Panc1 (cell line): ENCODE data around the gene SLC7A1. TPM values are rescaled to one million over a fixed set of nuclear protein-coding genes. Genes with fewer than 3 reads are reported as not detected.

Experiments used
- ATAC-seq: fragments of 200-7000 bp; cut with Tn5 transposase; 2 replicates; pipeline ENCODE4 v1.9.1; 2020; ENCODE audit warnings: mild to moderate bottlenecking, moderate library complexity
- BruUV-seq: library from RNA; stranded (reverse); fragments of 400-500 nt; replicated peaks from 2 replicates; lab custom pipeline; 2021; lab: Mats Ljungman, UMichigan
- CTCF ChIA-PET: fragments of 300-600 bp; sonication (Branson Sonifier 250); formaldehyde crosslinking; loops from one replicate; lab custom pipeline; 2022; ENCODE audit warnings: antibody characterized with exemption; lab: Charles Lee
- POLR2A ChIA-PET: fragments of 300-600 bp; sonication (Branson Sonifier 250); formaldehyde crosslinking; loops from one replicate; lab custom pipeline; 2022; ENCODE audit warnings: antibody characterized with exemption; lab: Charles Lee
- DNase-seq: peaks from one replicate; pipeline ENCODE4 v3.0.0-alpha.2; 2010; ENCODE audit warnings: low read depth, low spot score
- H3K27ac ChIP-seq: 2 replicates; pipeline ENCODE4 v1.5.1; 2011; ENCODE audit warnings: mild to moderate bottlenecking, low read length, inconsistent platforms
- H3K27me3 ChIP-seq: fragments of 200-500 bp; sonication (Bioruptor generic); 2 replicates; pipeline ENCODE4 v1.6.0; 2014; ENCODE audit warnings: low read length, inconsistent platforms; ENCODE audit not compliant: control insufficient read depth, insufficient read depth
- H3K36me3 ChIP-seq: fragments of 200-500 bp; sonication (Bioruptor generic); 2 replicates; pipeline ENCODE4 v1.5.1; 2014; ENCODE audit warnings: inconsistent platforms, mild to moderate bottlenecking, low read length, moderate library complexity; ENCODE audit not compliant: control insufficient read depth, insufficient read depth
- H3K4me1 ChIP-seq: 2 replicates; pipeline ENCODE4 v1.5.1; 2011; ENCODE audit warnings: inconsistent platforms, mild to moderate bottlenecking, low read length, moderate library complexity; ENCODE audit not compliant: control insufficient read depth, insufficient read depth
- H3K4me3 ChIP-seq, 2 experiments: 2 replicates each; pipeline ENCODE4 v1.5.1; 2011 to 2012; ENCODE audit warnings: low read depth in 2 of 2, low read length in 2 of 2, mild to moderate bottlenecking in 2 of 2, inconsistent platforms in 1 of 2, moderate library complexity in 1 of 2
- H3K9me3 ChIP-seq: fragments of 200-500 bp; sonication (Bioruptor generic); 2 replicates; pipeline ENCODE4 v1.5.1; 2014; ENCODE audit warnings: low read depth, mild to moderate bottlenecking, inconsistent platforms, low read length, moderate library complexity; ENCODE audit not compliant: control insufficient read depth, insufficient read depth
- CTCF ChIP-seq: fragments of 450-650 bp; IDR thresholded peaks from 2 replicates; pipeline ENCODE4 v1.5.1; 2017; ENCODE audit warnings: mild to moderate bottlenecking
- POLR2AphosphoS5 ChIP-seq: IDR thresholded peaks from 2 replicates; pipeline ENCODE4 v1.6.1; 2012; ENCODE audit warnings: mild to moderate bottlenecking, low read depth, low read length, moderate library complexity
- REST ChIP-seq, 2 experiments: IDR thresholded peaks; 2 replicates each; pipeline ENCODE4 v1.6.1; 2011 to 2012; ENCODE audit warnings: low read depth in 2 of 2, control low read depth in 1 of 2, low read length in 1 of 2, mild to moderate bottlenecking in 1 of 2, moderate library complexity in 1 of 2; ENCODE audit not compliant: insufficient read depth in 1 of 2
- SIN3A ChIP-seq: IDR thresholded peaks from 2 replicates; pipeline ENCODE4 v1.6.1; 2012; ENCODE audit warnings: low read depth, mild to moderate bottlenecking, low read length, moderate library complexity, borderline replicate concordance; ENCODE audit not compliant: insufficient read depth
- TCF7L2 ChIP-seq: IDR thresholded peaks from 2 replicates; pipeline ENCODE4 v1.6.1; 2011; ENCODE audit warnings: mild to moderate bottlenecking, low read depth, low read length, inconsistent platforms
- in situ Hi-C: cut with HindIII; loops from 2 replicates; pipeline ENCODE4 v1.10.0; 2016; ENCODE audit warnings: low sequenced_read_pairs, low pct_unique_long_range_greater_than_20kb
- intact Hi-C: fragments of 100-400 bp; cut with micrococcal nuclease; formaldehyde crosslinking; loops from one replicate; pipeline ENCODE4 v1.10.0; 2022; ENCODE audit not compliant: unreplicated experiment
- total RNA-seq: library from RNA; stranded (reverse); gene quantifications from one replicate; pipeline ENCODE4 v1.2.1, GENCODE V29; 2021; ENCODE audit not compliant: unreplicated experiment

Gene SLC7A1
- total RNA-seq, 1 experiment from 2014 or later, result 63.3 TPM

GRCh38 chr13:29501674-29502073, 93.8 kb downstream of the SLC7A1 start:
- H3K27ac ChIP-seq, result no peak overlapping the region
- ATAC-seq, result no peak
- H3K36me3 ChIP-seq, result no peaks in the 10 kb centered on the region
- TF ChIP-seq SIN3A, result no peak
- TF ChIP-seq CTCF, result no peak
- no peak for TF ChIP-seq POLR2AphosphoS5
- TF ChIP-seq REST (IDR thresholded peaks at IDR 0.05; ENCODE audit: insufficient read depth in 1 of 2, low read depth in 2 of 2, low read length in 1 of 2), result no peak
- TF ChIP-seq TCF7L2, result no peak
- ChIA-PET POLR2A (no interaction called here), CTCF (no interaction called here)
- in situ Hi-C loops (no loop called here), intact Hi-C loops (no loop called here)
- H3K27me3 ChIP-seq, result no peaks in the 10 kb centered on the region
- H3K4me1 ChIP-seq, result no peaks in the 10 kb centered on the region
- H3K9me3 ChIP-seq, result no peaks in the 10 kb centered on the region
- BruUV-seq, result no TSS peak
- no peak overlapping the region for H3K4me3 ChIP-seq
- DNase-seq, result no peak

- CTCF ChIA-PET, result no interaction called here
- in situ Hi-C loops, result no loop called here
These were observed 95.1 kb downstream of the SLC7A1 start for GRCh38 chr13:29500386-29500785.

More at GRCh38 chr13:29500386-29500785, 95.1 kb downstream of the SLC7A1 start:
- Histone ChIP-seq H3K27me3 (no peaks in the 10 kb centered on the region), H3K36me3 (no peaks in the 10 kb centered on the region), H3K9me3 (no peaks in the 10 kb centered on the region), H3K4me1 (no peaks in the 10 kb centered on the region), H3K27ac (no peak overlapping the region), H3K4me3 (no peak overlapping the region)
- no TSS peak for BruUV-seq
- intact Hi-C loops, result no loop called here
- DNase-seq (no peak), ATAC-seq (no peak)
- POLR2A ChIA-PET, result no interaction called here
- TF ChIP-seq SIN3A (no peak), CTCF (no peak), POLR2AphosphoS5 (no peak), REST (IDR thresholded peaks at IDR 0.05; ENCODE audit: insufficient read depth in 1 of 2, low read depth in 2 of 2, low read length in 1 of 2) (no peak), TCF7L2 (no peak)
